Fibroblast of upper back skin (primary cell): ENCODE data around the gene SERPINE3.

Experiments
- DNase-seq: peaks from one replicate; pipeline ENCODE4 v3.0.0-alpha.2; 2013

Gene SERPINE3

DNA sequence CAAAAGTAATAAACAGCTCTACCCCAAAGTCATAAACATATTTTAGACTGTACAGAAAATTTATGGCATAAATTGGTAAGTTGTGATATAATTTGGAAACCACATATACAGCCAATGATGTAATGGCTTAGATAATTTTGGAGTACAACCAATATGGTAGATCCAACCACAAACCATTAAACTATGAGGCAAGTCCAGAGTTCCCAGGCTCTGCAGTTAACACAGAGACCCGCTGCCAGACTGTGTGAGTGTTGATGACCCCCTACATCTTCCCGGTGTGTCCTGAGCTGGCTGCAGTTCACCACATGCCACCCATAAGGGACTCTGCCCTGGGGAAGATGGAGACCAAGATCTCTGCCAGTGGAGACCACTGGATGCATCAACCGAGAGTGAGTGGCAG, 9.9 kb upstream of the SERPINE3 start:
- no peak for DNase-seq

DNA sequence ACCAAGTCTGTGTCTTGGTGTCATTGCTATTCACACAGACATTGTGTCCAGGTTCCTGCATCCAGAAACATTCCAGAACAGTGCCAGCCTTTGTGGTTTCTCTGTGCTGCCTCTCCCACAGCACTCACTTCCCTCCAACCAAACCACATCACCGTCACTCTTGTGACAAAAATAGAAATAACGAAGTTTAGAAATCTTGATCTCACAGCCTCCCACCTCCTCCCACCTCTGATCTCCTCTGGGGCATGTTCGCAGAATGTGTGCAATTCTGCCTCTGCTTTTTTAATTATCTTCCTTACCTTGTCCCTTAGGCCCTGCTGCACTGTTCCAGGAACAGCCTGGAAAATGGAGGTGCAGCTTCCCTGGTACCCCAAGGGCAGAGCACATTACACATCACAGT, 8.7 kb upstream of the SERPINE3 start:
- peak; percentile 14 for DNase-seq

DNA sequence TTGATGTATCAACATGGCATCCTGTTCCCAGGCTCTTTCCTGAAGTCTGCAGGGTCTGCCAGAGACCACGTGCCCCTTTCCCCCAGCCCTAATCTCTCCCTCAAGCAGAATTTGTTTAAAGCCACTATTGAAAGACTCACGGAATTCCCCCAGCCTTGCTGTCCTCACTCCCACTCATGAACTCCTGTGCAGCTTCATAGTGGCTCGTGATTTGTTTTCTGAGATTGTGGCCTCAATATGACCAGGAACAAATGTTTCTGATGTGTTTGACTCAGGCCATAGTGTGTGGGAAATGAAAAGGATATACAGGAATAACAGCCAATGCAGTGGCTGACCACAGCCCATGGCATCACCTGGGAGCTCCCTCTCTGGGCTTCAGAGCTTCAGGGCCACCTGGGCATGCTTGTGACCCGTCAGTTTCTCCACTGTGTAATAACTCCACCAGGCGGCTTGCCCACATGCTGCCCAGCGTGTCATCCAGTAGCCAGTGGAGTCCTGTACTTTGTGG, 8.1 kb upstream of the SERPINE3 start:
- no peak for DNase-seq

DNA sequence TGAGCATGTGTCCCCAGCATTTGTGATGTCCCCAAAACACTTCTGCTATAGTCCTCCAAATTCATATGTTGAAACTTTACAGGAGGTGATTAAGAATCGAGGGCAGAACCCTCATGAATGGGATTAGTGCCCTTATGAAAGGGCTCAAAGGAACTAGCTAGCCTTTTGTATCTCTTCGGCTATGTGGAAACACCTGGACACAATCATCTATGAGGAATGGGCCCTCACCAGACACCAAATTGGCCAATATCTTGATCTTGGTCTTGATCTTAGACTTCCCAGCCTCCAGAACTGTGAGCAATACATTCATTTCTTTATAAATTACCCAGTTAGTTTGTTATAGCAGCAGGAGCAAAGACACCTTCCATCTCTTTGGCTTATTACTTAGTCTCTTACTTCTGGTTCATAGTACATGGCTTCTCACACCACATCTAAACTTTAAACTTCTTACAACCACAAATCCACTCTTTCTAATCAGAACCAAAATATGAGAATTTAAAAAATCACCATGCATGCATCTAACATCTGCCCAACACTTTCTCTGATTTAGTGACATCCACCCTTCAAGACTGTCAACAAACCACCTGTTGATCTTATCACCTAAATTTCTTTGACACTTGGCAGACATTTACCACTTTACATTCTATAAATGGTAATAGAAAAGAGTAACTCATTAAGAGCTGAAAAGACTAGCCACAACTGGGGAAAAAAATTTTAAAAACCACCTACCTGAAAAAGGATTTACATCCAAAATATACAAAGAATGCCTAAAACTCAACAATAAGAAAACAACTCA, 6.7 kb upstream of the SERPINE3 start:
- no peak for DNase-seq

DNA sequence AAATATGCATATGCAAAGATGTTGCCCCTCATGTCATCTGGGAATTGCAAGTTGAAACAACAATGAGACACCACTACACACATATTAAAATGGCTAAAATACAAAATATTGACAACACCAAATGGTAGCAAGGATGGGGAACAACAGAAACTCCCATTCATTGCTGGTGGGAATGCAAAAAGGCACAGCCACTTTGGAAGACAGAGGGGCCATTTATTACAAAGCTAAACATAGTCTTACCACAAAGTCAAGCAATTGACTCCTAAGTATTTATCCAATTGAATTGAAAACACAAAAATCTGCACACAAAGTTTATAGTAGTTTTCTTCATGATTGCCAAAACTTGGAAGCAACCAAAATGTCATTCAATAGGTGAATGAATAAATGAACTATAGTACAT, 6.1 kb upstream of the SERPINE3 start:
- DNase-seq, result no peak

DNA sequence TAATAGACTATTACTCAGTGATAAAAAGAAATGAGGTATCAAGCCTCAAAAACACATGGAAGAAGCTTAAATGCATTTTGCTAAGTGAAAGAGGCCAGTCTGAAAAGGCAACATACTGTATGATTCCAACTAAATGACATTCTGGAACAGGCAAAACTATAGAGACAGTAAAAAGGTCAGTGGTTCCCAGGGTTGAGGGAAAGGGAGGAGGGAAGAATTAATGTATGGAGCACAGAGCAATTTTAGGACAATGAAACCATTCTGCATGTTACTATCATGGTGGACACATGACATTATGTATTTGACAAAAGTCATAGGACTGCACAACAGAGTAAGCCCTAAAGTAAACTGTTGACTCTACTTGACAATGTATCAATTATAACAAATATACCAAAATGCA, 5.7 kb upstream of the SERPINE3 start:
- no peak for DNase-seq

DNA sequence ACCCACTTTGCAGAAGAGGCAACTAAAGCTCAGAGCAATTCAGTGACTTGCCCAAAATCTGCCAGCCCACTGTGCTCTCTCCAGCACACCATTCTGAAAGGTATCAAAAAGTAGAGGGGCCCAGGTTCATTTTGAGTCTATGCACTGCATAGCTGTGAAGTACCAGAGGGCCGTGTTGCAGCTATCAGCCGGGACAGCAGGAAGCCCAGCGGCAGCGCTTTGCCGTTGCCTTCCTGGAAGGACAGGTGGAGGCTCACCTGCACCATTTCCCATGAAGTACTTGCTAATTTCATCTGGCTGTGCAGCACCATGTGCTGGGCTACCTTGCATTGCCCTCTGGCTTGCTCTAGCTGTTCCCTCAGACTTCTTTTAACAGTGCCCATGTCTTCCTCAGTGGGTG, 2.7 kb upstream of the SERPINE3 start:
- DNase-seq, result no peak

GRCh38 chr13:51339952-51340732, 651 bp downstream of the SERPINE3 start:
- DNase-seq, result peak; percentile 27

- no peak for DNase-seq
Measured at GRCh38 chr13:51341232-51341631, 1.7 kb downstream of the SERPINE3 start.

GRCh38 chr13:51341791-51342190, 2.3 kb downstream of the SERPINE3 start:
- no peak for DNase-seq

GRCh38 chr13:51342706-51343105, 3.2 kb downstream of the SERPINE3 start:
- DNase-seq, result peak; percentile 72

- peak; percentile 43 for DNase-seq
Measured at GRCh38 chr13:51343475-51343874, 4.0 kb downstream of the SERPINE3 start.

DNA sequence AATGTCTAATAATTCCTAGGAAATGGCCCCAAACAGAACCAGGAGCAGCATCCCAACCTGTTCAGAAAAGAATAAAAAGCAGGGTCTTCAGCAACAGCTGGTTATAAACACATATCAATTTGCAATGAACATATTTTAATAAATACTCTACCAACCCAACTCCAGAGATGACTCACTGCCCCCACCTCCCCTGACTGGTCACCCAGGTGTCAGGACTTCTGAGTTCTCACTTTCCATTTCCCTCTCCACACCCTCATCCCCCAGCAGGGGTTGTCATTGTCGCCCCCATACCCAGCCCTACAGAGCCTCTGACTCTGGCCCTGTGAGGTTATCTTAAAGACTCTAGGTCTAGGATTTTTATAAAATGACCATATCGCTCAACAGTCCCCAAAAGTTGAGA, 6.9 kb downstream of the SERPINE3 start:
- DNase-seq, result no peak

DNA sequence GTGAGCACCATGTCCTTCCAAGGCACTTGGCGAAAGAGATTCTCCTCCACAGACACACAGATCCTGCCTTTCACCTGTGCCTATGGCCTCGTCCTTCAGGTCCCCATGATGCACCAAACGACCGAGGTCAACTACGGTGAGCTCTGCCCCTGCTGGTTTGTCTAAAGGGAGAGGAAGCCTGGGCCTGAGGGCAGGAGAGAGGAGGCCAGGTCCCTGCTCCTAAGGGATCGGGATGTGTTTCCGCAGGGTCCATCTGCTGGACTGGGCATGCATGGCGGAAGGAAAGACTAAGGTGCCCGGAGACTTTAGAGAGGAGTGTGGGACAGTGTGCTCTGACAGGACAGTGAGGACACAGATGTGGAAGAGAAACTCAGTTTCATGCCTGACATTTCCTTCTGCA, 7.6 kb downstream of the SERPINE3 start:
- DNase-seq, result no peak

DNA sequence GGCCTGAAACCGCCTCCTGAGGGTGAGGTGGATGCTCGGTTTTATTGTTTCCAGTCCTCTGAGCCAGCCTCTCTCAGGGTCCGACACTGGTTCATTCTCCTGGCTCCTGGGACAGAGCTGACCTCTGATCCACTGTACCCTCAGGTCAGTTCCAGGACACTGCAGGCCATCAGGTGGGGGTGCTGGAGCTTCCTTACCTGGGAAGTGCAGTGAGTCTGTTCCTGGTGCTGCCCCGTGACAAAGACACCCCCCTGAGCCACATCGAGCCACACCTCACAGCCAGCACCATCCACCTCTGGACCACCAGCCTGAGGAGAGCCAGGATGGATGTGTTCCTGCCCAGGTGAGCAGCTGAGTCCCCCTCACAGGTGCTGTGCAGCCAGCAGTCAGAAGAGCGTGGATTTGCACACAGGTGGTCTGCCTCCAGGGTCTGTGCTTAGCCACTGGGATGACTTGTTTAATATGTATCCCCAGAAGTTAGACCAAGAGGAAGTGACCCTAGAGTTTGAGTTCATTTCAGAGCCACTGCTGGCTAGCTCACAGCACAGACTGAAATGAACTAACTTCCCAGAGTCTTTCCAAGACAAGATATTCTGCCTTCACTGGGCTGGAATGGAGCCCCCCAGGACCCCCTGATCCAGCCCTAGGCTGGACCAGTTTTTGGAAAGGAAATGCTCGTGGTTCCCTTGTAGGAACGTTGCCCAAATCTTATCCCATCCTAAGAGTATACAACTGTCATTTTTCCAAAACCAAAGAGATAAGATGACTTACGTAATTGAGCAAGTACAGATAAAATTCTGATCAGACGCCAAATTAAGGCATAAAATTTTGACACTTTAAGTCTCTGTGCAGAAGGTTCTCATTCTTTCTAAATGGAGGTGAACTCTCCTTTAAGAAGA, 8.8 kb downstream of the SERPINE3 start:
- no peak for DNase-seq

- no peak for DNase-seq
Measured at GRCh38 chr13:51349016-51349415, 9.5 kb downstream of the SERPINE3 start.

DNA sequence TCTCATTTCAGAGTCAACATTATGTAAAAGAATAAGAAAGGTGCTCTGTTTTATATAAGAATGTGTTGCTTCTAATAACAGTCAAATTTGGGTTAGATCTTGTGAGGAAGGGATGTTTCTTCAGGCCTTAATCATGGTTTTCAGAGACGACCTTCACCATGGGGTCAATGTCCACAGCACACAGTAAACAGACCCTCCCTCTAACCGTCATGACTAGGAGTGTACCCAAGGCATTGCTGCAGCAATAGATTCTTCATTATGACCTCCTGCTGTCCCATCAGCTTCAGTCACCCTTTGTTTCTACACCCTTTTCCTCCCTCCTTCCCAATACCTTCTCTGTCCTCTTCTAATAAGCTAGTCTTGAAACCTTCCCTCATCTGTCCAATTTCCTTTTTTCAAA, 15.7 kb downstream of the SERPINE3 start:
- DNase-seq, result no peak

- no peak for DNase-seq
Measured at GRCh38 chr13:51357928-51358595, 18.6 kb downstream of the SERPINE3 start.

GRCh38 chr13:51359352-51359751, 19.9 kb downstream of the SERPINE3 start:
- no peak for DNase-seq

DNA sequence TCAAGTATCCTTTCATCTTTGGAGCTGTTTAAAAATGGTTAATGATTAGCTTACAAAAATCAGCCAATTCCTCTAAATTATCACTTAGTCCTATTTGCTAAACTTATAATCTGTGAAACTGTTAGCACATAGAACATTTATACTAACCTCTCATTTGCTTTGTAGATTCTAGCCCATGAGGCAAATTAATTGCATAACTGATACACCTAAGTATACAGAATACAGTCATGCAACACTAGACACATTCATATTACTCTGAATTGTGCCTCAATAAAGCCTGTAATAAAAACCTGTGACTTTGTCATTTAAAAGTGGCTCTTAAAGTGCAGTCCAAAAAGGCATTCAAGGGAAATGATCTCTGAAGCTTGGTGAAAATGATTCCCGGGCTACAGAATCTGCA, 21.0 kb downstream of the SERPINE3 start:
- no peak for DNase-seq

DNA sequence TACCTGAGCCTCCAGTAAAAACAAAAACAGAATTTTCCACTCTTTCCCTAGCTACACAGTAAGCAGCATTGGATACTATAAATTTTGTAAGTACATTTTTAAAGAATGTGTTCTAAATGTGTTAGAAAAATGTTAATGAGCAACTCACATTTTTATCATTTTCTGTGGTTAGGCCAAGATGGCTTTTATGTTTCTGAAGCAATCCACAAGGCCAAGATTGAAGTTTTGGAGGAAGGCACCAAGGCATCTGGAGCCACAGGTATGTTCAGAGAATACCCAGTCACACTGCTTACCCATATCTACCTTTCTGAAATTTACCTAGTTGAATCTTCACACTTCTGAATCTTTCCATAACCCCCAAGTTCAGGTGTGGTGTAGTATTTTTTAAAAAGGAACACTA, 21.6 kb downstream of the SERPINE3 start:
- peak; percentile 42 for DNase-seq

DNA sequence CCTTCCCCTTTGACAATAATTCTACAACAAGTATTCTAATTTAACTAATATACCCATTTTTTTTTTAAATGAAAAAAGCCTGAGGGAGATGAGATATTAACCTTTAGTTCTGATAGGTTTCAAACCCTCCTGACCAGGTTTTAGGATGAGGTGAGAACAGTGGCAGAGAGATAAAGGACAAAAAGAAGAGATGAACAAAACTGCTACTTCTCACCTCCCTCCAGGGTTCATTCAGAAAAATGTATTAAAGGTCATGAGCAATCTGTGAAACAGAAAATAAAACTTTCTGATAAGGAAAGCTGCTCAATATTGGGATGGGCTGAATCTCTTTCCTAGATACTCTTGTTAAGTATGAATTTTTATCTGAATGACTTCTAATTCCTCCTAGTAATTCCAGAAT, 24.1 kb downstream of the SERPINE3 start:
- DNase-seq, result no peak
